ENCODE results near the gene DACT2. TPM values are rescaled to one million over a fixed set of nuclear protein-coding genes. Genes with fewer than 3 reads are reported as not detected.
A peak's percentile ranks its signal among the peaks of the same experiment; 100 is the strongest.

DACT2 gene
- total and polyA plus RNA-seq, 10 donors, result 0.04 to 0.09 TPM; not detected in 8

DNA sequence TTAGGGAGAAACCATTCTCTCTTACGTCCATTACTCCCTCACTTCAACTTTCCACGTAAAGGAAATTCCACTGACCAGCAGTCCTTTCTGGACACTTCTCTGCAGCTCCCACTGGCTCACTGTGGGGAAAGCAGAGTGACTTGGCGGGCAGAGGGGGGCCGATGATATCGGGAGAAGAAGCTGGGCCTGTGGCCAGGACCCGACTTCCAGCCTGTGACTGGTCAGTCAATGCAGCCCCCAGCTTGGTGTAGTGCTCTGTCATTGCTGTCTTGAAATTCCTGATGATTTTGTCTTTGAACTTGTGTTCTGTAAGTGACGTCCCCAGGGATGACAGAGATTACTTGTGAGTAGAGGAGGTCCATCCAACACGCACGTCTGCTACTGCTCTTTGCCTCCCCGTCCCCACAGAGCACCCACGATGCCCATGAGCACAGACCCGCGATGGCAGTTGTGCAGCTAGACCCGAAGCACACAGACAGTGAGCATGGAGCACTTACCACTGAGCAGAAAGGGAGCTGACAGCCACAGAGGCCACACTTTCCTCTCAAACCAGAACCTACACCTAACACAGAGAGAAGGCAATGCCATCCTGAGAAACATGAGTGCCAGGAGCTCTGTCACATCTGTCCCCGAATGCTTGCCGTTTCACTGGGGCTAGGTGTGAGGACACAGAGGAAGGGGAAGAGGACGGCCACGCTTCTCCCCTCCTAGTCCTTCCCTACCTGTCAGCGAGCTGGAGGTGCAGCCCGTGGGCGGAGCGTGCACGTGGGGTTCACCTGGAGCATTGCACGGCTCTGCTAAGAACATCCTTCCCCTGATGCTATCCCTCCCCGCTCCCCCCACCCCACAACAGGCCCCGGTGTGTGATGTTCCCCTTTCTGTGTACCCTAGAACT is 25.7 kb downstream of the DACT2 start:
- Histone ChIP-seq H3K27ac (no peak overlapping the region), H3K9me3 (peaks cover 0 to 10% (median 0%) of the 10 kb centered on the region in 8 donors), H3K4me1 (no peaks in the 10 kb centered on the region), H3K36me3 (no peaks in the 10 kb centered on the region), H3K27me3 (replicated peaks in 1 of 7) (peaks cover 0 to 19% (median 0%) of the 10 kb centered on the region in 7 donors), H3K4me3 (no peak overlapping the region)
- intact Hi-C loops (cut with DNase I; ENCODE audit: low total_unique reads), result no loop called here
- peak; percentile 66 for DNase-seq
- TF ChIP-seq POLR2AphosphoS5 (IDR thresholded peaks at IDR 0.05), result no peak
- TF ChIP-seq, protein P1, sequence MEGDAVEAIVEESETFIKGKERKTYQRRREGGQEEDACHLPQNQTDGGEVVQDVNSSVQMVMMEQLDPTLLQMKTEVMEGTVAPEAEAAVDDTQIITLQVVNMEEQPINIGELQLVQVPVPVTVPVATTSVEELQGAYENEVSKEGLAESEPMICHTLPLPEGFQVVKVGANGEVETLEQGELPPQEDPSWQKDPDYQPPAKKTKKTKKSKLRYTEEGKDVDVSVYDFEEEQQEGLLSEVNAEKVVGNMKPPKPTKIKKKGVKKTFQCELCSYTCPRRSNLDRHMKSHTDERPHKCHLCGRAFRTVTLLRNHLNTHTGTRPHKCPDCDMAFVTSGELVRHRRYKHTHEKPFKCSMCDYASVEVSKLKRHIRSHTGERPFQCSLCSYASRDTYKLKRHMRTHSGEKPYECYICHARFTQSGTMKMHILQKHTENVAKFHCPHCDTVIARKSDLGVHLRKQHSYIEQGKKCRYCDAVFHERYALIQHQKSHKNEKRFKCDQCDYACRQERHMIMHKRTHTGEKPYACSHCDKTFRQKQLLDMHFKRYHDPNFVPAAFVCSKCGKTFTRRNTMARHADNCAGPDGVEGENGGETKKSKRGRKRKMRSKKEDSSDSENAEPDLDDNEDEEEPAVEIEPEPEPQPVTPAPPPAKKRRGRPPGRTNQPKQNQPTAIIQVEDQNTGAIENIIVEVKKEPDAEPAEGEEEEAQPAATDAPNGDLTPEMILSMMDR (IDR thresholded peaks at IDR 0.05 in 8 of 11, conservative IDR thresholded peaks at IDR 0.05 in 3 of 11), result no peak
- TF ChIP-seq POLR2A (IDR thresholded peaks at IDR 0.05), result no peak
- WGBS, 5 donors, result 77 to 85% (median 82%) methylated on average over 25 to 26 of the region's 26 CpGs

DNA sequence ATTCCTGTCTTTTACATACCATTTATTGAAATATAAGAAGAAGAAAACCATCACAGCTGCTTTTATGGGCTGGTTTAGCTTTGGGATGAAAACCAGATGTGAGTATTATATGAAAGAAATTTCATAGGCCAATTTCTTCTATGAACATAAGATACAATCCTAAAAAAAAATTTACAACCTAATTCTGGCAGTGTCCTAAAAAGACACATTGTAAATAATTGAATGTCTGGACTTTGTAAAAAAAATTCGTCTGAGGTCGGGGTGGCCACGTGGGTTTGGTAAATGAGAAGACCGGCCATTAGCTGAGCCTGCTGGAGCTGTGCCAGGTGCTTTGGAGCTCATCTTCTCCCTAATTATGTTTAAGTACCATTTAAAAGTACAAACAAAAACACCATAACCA is 26.8 kb downstream of the DACT2 start:
- intact Hi-C loops (cut with DNase I; ENCODE audit: low total_unique reads), result no loop called here
- no peak for DNase-seq
- WGBS, 5 donors, result 64 to 80% (median 74%) methylated on average over 4 of the region's 4 CpGs
- Histone ChIP-seq H3K4me3 (no peak overlapping the region), H3K9me3 (peaks cover 0 to 10% (median 0%) of the 10 kb centered on the region in 8 donors), H3K27me3 (replicated peaks in 1 of 7) (peaks cover 0 to 19% (median 0%) of the 10 kb centered on the region in 7 donors), H3K27ac (no peak overlapping the region), H3K36me3 (no peaks in the 10 kb centered on the region), H3K4me1 (no peaks in the 10 kb centered on the region)
- no peak for TF ChIP-seq POLR2A (IDR thresholded peaks at IDR 0.05)
- TF ChIP-seq, protein P1 (IDR thresholded peaks at IDR 0.05 in 8 of 11, conservative IDR thresholded peaks at IDR 0.05 in 3 of 11), result no peak
- TF ChIP-seq POLR2AphosphoS5 (IDR thresholded peaks at IDR 0.05), result no peak

DNA sequence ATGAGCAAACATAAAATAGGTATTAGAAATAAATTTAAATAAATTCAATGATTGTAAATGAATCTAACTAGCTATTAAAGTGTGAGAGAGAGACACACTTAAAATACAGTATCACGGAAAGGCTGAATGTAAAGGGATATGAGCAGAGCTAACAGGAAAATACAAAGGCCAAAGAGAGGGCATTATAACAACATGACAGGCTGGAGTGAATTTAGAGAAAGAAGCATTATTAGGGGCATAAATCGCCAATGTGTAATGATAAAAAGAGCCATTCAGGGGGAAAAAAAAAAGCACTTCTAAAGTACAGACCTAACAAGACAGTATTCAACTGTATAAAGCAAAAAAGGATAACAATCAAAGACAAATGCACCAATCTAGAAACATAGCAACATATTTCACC is 28.1 kb downstream of the DACT2 start:
- Histone ChIP-seq H3K27me3 (replicated peaks in 1 of 7) (peaks cover 0 to 19% (median 0%) of the 10 kb centered on the region in 7 donors), H3K4me1 (no peaks in the 10 kb centered on the region), H3K9me3 (peaks cover 0 to 10% (median 0%) of the 10 kb centered on the region in 8 donors), H3K36me3 (no peaks in the 10 kb centered on the region), H3K4me3 (no peak overlapping the region), H3K27ac (no peak overlapping the region)
- DNase-seq, result no peak
- TF ChIP-seq POLR2A (IDR thresholded peaks at IDR 0.05) (no peak), POLR2AphosphoS5 (IDR thresholded peaks at IDR 0.05) (no peak)
- TF ChIP-seq, protein P1 (IDR thresholded peaks at IDR 0.05 in 8 of 11, conservative IDR thresholded peaks at IDR 0.05 in 3 of 11), result no peak
- intact Hi-C loops (cut with DNase I; ENCODE audit: low total_unique reads), result no loop called here
- 71 to 93% (median 85%) methylated on average over 2 of the region's 2 CpGs for WGBS, 5 donors

DNA sequence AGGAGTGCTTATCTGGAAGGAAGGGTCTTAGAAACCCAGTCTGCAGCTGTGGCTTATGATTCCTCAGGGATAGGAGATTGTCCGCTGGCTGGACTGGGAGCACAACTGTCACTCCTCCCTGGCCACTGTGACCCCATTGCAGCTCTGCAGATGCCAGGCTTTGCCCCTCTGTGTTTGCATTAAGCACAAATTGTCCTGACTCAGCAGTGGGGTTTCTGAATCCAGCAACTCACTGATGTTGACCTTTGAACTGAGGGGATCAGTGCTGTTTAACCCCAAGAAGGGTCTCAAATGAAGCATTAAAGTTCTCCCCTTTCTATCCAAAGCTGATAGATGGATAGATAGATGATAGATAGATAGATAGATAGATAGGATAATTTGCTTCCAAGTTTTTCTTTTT is 29.5 kb downstream of the DACT2 start:
- no peak overlapping the region for H3K4me3 ChIP-seq
- DNase-seq, result no peak
- peaks cover 0 to 10% (median 0%) of the 10 kb centered on the region in 8 donors for H3K9me3 ChIP-seq
- 75 to 100% (median 88%) methylated on average over 1 of the region's 1 CpG for WGBS, 5 donors
- H3K27ac ChIP-seq, result no peak overlapping the region
- TF ChIP-seq, protein P1 (IDR thresholded peaks at IDR 0.05 in 8 of 11, conservative IDR thresholded peaks at IDR 0.05 in 3 of 11), result no peak
- TF ChIP-seq POLR2A (IDR thresholded peaks at IDR 0.05) (no peak), POLR2AphosphoS5 (IDR thresholded peaks at IDR 0.05) (no peak)
- intact Hi-C loops (cut with DNase I; ENCODE audit: low total_unique reads), result no loop called here
- H3K4me1 ChIP-seq, result no peaks in the 10 kb centered on the region
- peaks cover 0 to 19% (median 0%) of the 10 kb centered on the region in 7 donors for H3K27me3 ChIP-seq (replicated peaks in 1 of 7)
- no peaks in the 10 kb centered on the region for H3K36me3 ChIP-seq

Measured in spleen (tissue), 11 donors.